ENCODE measurements around the gene CAMK4. TPM values are rescaled to one million over a fixed set of nuclear protein-coding genes. Genes with fewer than 3 reads are reported as not detected.
A peak's percentile ranks its signal among the peaks of the same experiment; 100 is the strongest.

Gene CAMK4
- total and polyA plus RNA-seq, 9 of the 15 experiments (the other 6 are each of a cell fraction or from before 2014, with no cell fraction given), result 0.35 TPM; not detected in 8

- Histone ChIP-seq H3K4me1 (replicated peaks in 1 of 2; ENCODE audit: control insufficient read depth in 2 of 2, insufficient read depth in 2 of 2, low read length in 2 of 2) (peaks cover 3 to 4% of the 10 kb centered on the region in 2 experiments; a peak in 2 of 5 replicates), H3K4me2 (ENCODE audit: insufficient read depth, low read length) (peak overlapping the region; percentile 65), H3K27me3 (ENCODE audit: control insufficient read depth in 2 of 2, insufficient read depth in 2 of 2, low read length in 2 of 2) (no peaks in the 10 kb centered on the region), H3K9me1 (ENCODE audit: control insufficient read depth, insufficient read depth, low read length) (no peaks in the 10 kb centered on the region), H4K20me1 (replicated peaks; ENCODE audit: control insufficient read depth, insufficient read depth, low read length) (no peaks in the 10 kb centered on the region), H3K27ac (ENCODE audit: extremely low read depth, low read depth, low read length) (peak overlapping the region; percentile 72), H2AFZ (ENCODE audit: low read depth, low read length) (peak overlapping the region; percentile 95), H3K36me3 (ENCODE audit: control insufficient read depth, insufficient read depth, low read length) (no peaks in the 10 kb centered on the region), H3K79me2 (ENCODE audit: control insufficient read depth, insufficient read depth, low read length) (no peaks in the 10 kb centered on the region), H3K4me3 (no peak overlapping the region), H3K9me3 (replicated peaks; ENCODE audit: control insufficient read depth, insufficient read depth, low read depth, low read length) (no peaks in the 10 kb centered on the region; the same call in 1 of the 2 replicates), H3K9ac (ENCODE audit: insufficient read depth in 1 of 2, low read depth in 2 of 2, low read length in 2 of 2) (peak overlapping the region; percentile 15 to 44; a peak in 2 of 4 replicates)
- intact Hi-C loops (cut with micrococcal nuclease) (loop anchor here (2.0 kb wide), 1 partner anchor 18 kb away; the partner anchor contains the start of gene STARD4), in situ Hi-C loops (cut with MboI) (no loop called here)
- POLR2A ChIA-PET, result no interaction called here
- CTCF ChIA-PET (ENCODE audit: low intra/inter-chr PET ratio), result no interaction called here
- DNase-seq (ENCODE audit: extremely low read depth in 1 of 4, low spot score in 3 of 4) (peak; percentile 60 to 91 (median 74)), ATAC-seq (peak; percentile 99), FAIRE-seq (peak; percentile 96)
- BruUV-seq (replicated peaks), result no TSS peak
- WGBS (ENCODE audit: insufficient coverage, low coverage, missing lambda C conversion rate), result 4% methylated on average over 10 of the region's 10 CpGs
- TF ChIP-seq NUFIP1 (IDR thresholded peaks at IDR 0.05; ENCODE audit: partially characterized antibody), result no peak
- no peak for TF ChIP-seq ILK (tag; IDR thresholded peaks at IDR 0.05; ENCODE audit: borderline replicate concordance, low read depth)
- no peak for TF ChIP-seq ZNF655 (CRISPR knock-in tag; IDR thresholded peaks at IDR 0.05)
- TF ChIP-seq BACH1 (tag; IDR thresholded peaks at IDR 0.05), result peak; percentile 58; the same call in 1 of the 2 replicates
- TF ChIP-seq MTA2 (IDR thresholded peaks at IDR 0.05; ENCODE audit: low read depth), result peak; percentile 43; the same call in 1 of the 2 replicates
- TF ChIP-seq ZBTB43 (CRISPR knock-in tag; IDR thresholded peaks at IDR 0.05), result no peak
- TF ChIP-seq NFE2L1 (tag; IDR thresholded peaks at IDR 0.05; ENCODE audit: borderline replicate concordance, low read depth), result peak; percentile 25; the same call in 1 of the 2 replicates
- no peak for TF ChIP-seq ID3 (CRISPR knock-in tag; IDR thresholded peaks at IDR 0.05)
- no peak for TF ChIP-seq ID3 (tag; IDR thresholded peaks at IDR 0.05)
- TF ChIP-seq GTF2F1 (IDR thresholded peaks at IDR 0.05; ENCODE audit: low read depth, low read length), result no peak
- no peak for TF ChIP-seq ARID2 (IDR thresholded peaks at IDR 0.05)
- TF ChIP-seq ZNF639 (CRISPR knock-in tag; conservative IDR thresholded peaks at IDR 0.05 in 1 of 2, IDR thresholded peaks at IDR 0.05 in 1 of 2), result no peak
- no peak for TF ChIP-seq CHD2 (IDR thresholded peaks at IDR 0.05; ENCODE audit: low read depth, low read length)
- TF ChIP-seq MAX (CRISPR knock-in tag; IDR thresholded peaks at IDR 0.05), result no peak
- TF ChIP-seq HEY1 (CRISPR knock-in tag; IDR thresholded peaks at IDR 0.05; ENCODE audit: borderline replicate concordance), result no peak
- peak; percentile 65 to 76 for TF ChIP-seq E2F6 (IDR thresholded peaks at IDR 0.05; ENCODE audit: borderline replicate concordance in 1 of 2, extremely low read depth in 1 of 2, insufficient read depth in 1 of 2, insufficient read length in 1 of 2, low read depth in 1 of 2, low read length in 1 of 2, poor library complexity in 1 of 2, severe bottlenecking in 1 of 2)
These were observed 306.1 kb downstream of the CAMK4 start for GRCh38 chr5:111530298-111530740.
